HG03457 (cell line): ENCODE measurements around the gene C6orf136.
"Not testable (repeated sequence)": the region's sequence is repeated elsewhere in the genome, so short reads cannot be mapped to it uniquely, and the experiment has no call there.

Experiments
- ATAC-seq: cut with Tn5 transposase; IDR thresholded peaks from one replicate; pipeline ENCODE4 v1.9.1; 2021; ENCODE audit warnings: moderate number of reproducible peaks; ENCODE audit not compliant: unreplicated experiment

The C6orf136 gene, protein sequence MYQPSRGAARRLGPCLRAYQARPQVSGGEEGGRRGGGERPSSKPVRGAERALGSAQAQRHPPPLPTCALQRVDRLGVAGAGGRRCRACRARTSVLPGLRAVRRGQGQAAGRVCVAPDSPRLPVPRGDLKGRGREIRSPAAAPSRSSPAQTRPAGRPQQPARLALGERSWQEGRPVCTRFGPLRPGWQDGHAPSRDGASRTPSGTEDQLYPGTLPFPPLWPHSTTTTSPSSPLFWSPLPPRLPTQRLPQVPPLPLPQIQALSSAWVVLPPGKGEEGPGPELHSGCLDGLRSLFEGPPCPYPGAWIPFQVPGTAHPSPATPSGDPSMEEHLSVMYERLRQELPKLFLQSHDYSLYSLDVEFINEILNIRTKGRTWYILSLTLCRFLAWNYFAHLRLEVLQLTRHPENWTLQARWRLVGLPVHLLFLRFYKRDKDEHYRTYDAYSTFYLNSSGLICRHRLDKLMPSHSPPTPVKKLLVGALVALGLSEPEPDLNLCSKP

DNA sequence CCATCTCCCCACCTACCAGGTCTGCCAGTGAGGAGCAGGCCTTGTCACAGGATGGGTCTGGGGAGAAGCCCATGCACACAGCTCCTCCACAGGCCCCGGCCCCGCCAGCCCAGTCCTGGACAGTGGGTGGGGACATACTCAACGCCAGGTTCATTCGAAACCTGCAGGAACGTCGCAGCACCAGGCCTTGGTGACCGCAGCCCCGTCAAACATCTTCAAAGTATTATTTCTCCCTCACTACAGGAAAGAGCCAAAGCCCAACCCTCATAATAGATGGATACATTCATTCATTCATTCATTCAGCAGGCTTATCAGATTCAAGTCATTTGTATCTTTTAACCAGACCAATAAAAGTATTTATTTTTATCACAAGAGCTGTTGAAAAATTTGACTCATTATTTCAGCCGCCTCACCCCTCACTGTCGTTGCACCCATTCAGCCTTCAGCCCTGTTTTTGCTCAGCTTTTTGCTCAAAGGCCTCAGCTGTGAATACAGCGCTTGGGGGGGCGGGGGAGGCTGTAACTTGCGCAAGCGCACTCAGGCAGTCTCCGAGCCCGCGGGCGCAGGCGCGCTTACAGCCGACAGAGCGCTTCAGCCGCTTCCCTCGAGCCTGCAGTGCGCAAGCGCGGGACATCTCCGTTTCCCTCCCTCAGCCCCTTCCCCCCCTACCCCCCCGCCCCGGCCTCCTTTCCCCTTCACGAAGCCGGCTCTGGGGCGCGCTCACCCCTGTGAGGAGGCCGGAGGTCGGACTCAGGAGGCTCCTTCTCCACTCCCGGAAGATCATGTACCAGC is at the start of gene C6orf136:
TSS of gene C6orf136 (plus strand) at position 684 of the 792 bp plus-strand sequence. CDS start at position 783, 99 bp downstream.
- peak; percentile 35 for ATAC-seq

DNA sequence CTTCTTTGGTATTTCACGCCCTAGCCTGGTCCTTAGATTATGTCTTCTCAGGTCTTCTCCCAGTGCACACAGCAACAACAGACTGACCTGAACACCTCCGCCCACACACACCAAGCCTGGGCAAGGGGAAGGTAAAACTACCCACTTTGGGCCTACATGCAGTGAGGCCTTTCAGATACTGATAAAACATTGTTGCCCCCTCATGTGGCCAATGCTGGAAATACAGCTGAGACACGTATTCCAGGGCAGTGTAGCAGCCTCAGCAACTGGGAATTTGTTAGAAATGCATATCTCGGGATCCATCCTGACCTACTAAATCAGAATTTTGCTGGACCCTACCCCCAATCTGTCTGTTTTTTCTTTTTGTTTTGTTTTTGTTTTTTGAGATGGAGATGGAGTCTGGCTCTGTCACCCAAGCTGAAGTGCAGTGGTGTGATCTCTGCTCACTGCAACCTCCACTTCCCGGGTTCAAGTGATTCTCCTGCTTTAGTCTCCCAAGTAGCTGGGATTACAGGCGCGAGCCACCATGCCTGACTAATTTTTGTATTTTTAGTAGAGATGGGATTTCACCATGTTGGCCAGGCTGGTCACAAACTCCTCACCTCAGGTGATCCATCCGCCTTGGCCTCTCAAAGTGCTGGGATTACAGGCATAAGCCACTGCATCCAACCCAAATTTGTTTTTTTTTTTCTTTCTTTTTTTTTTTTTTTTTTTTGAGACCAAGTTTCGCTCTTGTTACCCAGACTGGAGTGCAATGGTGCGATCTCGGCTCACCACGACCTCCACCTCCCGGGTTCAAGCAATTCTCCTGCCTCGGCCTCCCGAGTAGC is 49.4 kb upstream of the C6orf136 start:
- ATAC-seq = not testable (repeated sequence)

DNA sequence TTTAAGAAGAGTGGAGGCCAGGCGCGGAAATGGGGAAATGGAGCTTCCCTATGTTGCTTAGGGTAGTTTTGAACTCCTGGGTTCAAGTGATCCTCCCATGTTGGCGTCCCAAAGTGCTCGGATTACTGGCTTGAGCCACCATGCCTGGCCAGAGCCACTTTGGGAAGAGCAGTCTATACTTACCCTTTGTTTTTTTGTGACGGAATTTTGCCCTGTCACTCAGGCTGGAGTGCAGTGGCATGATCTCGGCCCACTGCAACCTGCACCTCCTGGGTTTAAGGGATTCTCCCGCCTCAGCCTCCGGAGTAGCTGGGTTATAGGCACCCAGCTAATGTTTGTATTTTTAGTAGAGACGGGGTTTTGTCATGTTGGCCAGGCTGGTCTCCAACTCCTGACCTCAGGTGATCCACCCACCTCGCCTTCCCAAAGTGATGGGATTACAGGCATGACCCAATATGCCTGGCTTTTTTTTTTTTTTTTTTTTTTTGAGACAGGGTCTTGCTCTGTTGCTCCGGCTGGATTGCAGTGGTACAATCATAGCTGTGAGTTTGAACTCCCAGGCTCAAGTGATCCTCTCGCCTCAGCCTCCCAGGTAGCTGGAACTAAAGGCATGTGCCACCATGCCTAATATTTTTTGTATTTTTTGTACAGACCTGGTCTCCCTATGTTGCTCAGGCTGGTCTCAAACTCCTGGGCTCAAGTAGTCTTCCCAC is 47.9 kb upstream of the C6orf136 start:
- ATAC-seq = no peak

DNA sequence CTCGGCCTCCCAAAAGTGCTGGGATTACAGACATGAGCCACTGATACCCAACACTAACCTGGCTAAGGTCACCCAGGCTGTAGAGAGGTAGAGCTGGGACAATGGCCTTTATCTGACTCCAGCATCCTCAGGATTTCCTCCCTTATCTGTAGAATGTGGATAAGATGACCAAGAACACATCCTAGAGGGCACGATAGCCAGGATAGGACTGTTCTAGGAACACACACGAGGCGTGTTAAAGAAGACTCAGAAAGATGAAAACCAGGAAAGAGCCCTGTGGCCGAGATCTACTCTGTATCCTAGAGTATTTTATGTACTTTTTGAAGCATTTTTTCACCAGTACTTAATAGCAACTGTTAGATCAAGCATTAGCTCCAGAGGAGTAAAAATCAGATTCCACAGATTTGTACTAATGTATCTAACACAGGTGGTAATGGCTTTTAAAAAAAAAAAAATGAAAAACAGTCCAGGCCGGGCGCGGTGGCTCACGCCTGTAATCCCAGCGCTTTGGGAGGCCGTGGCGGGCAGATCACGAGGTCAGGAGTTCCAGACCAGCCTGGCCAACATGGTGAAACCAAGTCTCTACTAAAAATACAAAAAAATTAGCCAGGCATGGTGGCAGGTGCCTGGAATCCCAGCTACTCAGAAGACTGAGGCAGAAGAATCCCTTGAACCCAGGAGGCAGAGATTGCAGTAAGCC is 47.2 kb upstream of the C6orf136 start:
- no peak for ATAC-seq

DNA sequence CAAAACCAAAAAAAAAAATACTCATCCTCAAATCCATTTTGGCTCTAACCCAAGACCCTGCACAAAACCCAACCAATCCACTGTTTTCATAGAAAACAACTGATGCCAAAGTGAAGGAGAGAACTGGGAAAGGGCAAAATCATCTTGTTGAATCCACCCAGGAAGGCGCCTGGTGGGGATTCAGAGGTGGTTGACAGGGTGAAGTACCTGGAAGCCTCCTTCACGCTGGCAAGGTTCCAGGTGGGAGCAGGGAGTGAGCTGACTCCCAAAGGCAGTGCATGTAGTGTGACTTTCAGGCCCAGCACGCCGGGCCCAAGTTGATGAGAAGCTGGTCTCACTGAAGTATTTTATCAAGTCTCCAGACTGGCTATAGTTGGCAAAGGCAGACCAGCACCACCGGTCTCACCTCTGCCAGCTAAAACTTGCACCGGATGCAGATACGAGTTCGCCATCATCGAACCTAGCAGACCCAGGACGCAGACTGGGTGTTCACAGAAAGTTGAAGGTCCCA is 46.4 kb upstream of the C6orf136 start:
- ATAC-seq = no peak

DNA sequence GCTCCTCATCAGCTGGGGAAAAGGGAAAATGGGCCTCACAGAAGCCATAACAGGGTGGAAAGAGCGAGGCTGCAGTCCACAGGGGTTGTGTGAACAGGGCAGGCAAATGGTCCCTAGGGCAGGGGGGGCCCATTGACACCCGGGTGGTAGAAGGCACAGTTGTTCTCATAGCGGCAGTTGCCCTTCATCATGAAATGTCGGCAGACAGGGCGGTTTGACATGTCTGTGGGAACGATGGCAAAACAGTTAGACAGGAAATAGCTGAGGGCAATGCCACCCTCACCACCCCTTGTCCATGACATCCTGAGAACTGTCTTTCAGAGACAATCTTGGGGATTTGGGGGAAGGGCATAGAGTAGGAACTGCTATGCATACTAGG is 45.5 kb upstream of the C6orf136 start:
- ATAC-seq = no peak

DNA sequence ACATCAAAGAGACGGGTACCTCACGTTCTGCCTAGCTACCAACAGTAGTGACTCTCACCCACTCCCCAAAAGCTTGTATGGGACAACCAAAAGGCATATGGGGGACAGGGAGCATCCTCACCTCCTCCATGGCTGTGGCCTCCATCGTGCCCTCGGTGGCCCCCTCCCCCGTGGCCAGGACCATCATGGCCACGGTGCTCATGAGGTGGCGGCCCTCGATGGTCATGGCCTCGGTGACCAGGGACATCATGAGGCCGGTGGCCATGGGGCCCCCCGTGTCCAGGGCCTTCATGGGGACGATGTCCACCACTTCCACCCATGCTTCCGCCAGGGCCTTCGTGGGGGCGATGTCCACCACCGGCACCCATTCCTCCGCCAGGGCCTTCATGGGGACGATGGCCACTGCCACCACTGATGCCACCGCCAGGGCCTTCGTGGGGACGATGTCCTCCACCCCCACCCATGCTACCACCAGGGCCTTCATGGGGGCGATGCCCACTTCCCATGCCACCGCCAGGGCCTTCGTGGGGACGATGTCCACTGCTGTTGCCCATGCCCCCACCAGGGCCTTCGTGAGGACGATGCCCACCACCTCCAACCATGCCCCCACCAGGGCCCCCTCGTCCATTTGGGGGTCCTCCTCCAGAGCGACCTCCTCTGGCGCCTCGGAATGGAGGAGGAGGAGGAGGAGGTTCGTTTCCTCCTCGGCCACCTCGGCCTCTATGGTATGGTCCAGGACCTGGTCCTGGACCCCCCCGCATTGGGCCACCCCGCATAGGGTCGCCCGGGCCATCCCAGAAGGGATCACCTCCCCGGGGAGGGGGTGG is 44.9 kb upstream of the C6orf136 start:
- ATAC-seq = no peak

DNA sequence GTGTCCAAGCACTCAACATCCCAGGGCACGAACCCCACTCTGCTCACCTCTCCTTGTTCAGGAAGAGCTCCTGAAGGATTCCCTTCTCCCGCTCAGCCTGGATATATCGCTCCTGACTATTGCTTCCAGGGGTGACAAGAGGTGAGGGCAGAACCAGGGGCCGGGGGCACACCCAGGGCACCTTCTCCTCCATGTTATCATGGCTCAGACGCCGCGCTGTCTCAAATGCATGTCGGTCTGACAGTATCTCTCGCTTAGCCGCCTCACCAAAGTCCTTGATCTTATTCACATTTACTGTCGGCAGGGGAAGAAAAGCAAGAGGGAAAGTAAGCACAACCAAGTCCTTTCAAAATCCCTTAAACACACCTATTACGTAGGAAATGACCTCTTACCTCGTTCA is 43.0 kb upstream of the C6orf136 start:
- ATAC-seq = no peak

DNA sequence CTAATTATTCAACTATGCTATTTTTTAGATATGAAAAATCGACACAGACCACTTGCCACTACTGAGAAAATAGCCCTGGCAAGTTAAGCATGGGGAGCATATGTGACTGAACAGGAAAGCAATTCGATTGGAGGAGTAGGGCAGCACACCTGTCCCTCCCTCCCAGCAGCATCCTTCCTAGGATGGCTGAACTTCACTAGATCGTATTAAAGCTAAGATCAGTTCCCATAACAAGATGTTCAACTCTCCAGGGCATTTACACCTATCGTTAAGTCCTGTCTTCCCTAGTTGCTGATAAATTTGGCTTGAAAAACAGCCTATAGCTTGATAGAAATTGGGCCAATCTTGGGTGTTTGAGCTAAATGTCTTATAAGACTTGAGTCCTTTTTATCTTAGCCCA is 36.9 kb upstream of the C6orf136 start:
- ATAC-seq = no peak

DNA sequence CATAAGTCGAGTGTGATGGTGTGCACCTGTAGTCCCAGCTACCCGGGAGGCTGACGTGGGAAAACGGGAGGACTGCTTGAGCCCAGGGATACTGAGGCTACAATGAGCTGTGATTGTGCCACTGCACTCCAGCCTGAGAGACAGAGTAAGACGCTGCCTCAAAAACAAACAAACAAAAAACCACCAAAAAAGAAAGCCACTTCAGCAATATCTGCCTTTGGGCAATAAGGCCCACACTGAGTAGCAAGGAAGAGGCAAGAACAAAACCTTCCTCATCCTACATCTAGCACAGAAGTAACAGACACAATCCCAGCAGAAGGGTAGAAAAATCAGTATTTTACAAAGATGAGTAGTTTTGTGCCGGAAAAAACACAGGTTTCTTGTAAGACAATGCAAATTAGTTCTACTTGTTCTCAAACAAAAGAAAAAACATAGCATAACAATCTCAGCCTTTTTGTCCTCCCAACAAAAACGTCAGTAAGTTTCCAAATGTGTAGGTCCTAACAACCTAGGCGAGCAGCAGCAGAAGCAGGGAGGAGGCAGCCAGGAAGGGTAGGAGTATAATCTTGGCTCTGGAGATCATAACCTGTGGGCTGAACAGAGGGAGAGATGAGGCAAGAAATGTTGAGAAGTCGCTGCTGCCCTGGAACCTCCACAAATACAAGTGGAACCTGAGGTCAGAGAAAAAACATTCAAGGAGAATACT is 35.6 kb upstream of the C6orf136 start:
- no peak for ATAC-seq

DNA sequence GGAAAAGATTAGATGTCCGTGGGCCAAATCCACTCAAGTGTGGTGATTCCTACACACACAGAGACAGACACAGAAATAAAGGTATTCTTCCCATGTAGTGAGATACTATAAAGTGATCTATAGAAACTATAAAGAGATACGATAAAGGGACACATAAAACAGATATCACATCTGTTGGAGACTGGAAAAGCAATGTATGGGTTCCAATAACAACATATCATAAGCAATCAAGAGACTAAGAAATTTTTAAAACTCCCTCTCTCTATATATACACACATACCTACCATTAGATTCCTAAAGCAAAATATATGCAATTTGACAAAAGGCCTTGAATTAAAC is 35.1 kb upstream of the C6orf136 start:
- ATAC-seq = no peak

DNA sequence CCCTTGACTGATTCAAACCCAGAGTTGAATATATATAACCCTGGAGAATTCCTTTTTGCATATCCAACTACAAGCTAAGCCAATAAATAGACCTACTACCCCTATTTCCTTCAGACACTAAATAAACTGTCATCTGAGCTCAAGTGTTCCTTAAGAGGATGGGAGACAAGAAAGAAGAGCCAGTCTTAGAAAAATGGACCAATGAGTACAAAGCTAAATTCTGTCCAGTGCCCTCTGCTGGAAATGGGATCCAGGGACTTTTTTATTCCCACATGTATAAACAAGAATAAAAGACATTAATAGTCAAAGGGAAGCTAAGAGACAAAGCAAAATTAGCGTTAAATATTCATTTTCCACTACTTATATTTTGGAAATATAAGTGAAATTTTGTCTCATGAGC is 34.7 kb upstream of the C6orf136 start:
- no peak for ATAC-seq

DNA sequence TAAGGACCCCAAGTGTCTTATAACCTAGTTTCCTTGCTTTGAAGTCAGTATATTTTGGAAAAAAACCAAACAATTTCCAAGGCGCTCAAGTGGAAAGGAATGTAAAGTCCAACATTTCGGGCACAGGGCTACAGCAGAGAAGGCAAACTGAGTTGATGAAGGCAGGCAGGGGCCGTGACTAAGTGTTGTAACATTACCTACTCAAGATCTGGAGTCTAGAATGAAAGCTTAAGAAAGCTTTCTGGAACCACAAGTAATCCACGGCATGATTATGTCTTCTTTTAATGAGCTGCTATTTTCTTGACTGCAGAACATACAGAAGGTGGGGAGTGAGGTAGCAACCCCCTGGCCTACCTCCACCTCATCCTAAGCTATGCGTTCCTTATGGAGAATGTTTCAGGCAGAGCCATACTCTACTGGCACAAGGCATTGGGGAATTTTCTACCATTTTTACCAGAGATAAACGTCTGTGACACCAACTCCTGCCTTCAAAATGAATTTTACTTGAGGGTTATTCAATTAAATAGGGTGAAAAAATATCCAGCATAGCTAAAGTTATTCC is 34.2 kb upstream of the C6orf136 start:
- no peak for ATAC-seq

DNA sequence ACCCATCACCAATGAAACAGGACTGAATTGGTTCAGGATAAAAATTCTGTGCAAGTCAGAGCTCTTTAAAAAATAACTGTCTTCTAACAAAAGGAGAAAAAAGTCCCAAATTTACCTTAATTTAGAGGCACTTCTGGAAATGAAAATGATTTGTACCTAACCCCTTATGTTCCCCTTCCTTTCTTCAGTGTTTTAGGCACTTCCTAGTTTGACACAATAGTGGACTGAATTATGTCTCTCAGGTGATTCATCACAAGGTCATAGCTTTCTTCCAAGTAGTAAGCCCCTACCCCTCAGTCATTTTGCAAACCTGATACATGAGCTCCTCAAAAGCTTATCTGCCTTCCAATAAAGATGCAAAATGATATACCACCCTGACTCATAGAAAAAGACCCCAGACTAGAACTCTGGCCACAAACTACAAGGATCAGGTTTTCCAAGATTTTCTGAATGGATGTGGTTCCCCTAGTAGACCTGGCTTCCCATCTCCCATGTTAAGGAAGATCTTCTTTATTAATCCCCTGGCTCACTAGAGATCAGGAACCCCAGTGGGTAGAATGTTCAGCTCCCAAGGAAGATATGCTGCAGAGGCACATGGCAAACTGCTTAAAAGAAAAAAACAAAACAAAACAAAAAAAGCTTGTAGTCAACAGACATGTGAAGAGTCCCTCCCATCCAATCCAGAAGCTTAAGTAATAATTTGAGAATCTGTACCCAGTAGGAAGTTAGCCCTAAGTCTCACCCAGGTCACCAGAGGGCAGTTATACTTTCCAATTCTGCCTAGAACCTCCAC is 33.5 kb upstream of the C6orf136 start:
- ATAC-seq = no peak

DNA sequence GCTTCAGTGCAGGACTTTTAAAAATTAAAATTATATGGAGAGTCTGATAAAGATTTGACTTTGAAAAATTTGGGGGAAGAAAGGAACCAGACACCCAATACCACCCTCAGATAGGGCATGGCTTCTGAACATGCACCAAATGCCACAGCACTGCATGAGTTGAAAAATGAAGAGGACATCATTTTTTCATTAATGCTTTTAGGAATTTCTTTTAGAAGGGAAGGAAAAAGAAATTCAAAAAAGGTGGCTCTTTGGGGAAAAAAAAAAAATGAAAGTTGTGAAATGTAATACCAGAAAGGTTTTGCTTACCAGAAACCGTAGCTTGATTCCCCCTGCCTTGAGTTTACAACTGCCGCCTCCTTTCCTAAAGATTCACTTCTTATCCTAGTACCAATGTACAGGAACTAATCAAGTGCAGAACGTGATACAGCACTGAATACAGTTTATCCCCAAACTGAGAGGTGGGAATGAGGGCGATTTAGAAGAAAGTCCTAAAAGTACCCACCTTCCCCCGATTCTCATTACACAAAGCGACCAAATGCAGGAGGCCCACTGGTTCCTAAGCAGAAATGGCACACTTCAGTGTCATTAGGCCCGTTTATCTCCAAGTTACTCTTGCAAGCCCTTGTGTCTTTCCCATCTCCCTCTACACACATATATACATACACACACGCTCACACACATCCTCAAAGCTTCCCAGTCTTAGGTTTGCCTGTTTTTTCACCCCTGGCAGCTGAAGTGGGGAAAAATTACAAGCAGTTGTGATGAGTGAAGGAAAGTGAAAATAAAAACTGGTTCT is 32.7 kb upstream of the C6orf136 start:
- ATAC-seq = no peak

DNA sequence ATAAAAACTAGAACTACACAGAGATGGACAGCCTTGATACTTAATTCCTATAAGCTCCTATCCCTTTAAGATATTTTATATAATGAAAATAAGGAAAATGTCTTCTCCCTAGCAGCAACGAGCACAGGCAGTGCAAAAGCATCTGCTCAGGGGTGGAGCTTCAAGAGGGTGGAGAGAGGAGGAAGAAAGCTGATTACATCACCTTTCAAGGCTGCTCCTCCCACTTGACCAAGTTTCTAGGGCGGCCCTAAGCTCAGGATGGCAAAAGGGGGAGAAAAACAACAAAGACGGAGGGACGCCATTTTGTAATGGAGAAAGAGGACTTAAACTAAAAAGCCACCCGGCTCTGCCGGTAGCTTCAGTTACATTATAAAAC is 32.1 kb upstream of the C6orf136 start:
- peak; percentile 34 for ATAC-seq
